Measurements from ENCODE around the gene ARID2.

GRCh38 chr12:45703942-45704341 lies 25.6 kb upstream of the ARID2 start:
- no peak for TF ChIP-seq CTCF (IDR thresholded peaks at IDR 0.05)
- no peak for TF ChIP-seq POLR2A (IDR thresholded peaks at IDR 0.05)

Measured in body of pancreas (tissue), 4 donors.